ENCODE data around the gene CDK11B.

CDK11B gene

DNA sequence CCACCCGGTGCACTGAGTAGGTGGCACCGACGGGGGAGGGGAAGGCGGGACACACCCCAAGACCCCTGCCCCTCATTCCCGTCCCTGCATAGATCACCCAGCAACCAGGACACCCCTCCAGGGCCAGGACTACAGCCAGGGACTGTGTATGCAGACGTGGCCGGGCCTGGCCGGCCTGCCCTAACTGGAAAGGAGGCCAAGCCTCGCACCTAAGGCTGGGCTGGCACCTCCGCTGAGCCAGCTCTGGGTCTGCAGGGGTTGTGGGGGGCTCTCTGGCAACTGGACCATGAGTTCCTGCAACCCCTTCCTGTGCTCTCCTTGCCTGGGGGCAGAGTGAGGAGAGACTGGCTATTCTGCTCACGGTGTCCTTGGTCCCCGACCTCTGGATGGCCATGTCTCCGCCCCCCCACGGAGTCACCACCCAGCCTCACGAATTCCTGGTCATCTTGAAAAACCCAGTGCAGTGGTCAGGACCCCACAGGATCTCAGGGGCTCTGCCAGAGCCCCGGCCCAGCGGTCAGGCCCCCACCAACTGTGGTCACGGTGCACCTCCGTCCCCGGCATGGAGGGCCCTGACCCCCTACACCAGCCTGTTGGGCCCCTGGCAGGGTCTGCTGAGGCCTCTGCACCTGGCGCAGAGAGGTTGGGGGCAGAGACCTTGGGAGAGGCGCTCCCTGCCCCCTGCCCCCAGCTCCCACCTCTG is 57.8 kb downstream of the CDK11B start:
- TF ChIP-seq, protein P1, sequence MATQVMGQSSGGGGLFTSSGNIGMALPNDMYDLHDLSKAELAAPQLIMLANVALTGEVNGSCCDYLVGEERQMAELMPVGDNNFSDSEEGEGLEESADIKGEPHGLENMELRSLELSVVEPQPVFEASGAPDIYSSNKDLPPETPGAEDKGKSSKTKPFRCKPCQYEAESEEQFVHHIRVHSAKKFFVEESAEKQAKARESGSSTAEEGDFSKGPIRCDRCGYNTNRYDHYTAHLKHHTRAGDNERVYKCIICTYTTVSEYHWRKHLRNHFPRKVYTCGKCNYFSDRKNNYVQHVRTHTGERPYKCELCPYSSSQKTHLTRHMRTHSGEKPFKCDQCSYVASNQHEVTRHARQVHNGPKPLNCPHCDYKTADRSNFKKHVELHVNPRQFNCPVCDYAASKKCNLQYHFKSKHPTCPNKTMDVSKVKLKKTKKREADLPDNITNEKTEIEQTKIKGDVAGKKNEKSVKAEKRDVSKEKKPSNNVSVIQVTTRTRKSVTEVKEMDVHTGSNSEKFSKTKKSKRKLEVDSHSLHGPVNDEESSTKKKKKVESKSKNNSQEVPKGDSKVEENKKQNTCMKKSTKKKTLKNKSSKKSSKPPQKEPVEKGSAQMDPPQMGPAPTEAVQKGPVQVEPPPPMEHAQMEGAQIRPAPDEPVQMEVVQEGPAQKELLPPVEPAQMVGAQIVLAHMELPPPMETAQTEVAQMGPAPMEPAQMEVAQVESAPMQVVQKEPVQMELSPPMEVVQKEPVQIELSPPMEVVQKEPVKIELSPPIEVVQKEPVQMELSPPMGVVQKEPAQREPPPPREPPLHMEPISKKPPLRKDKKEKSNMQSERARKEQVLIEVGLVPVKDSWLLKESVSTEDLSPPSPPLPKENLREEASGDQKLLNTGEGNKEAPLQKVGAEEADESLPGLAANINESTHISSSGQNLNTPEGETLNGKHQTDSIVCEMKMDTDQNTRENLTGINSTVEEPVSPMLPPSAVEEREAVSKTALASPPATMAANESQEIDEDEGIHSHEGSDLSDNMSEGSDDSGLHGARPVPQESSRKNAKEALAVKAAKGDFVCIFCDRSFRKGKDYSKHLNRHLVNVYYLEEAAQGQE (IDR thresholded peaks at IDR 0.05; ENCODE audit: insufficient read depth in 1 of 2, low read depth in 2 of 2, low read length in 2 of 2) = no peak
- TF ChIP-seq SIN3A (IDR thresholded peaks at IDR 0.05; ENCODE audit: borderline replicate concordance, insufficient read depth, low read length) (no peak), FOXP2 (optimal IDR thresholded peaks at IDR 0.05; ENCODE audit: borderline replicate concordance, extremely low read depth, extremely low read length, insufficient read depth) (no peak), POLR2AphosphoS5 (IDR thresholded peaks at IDR 0.05; ENCODE audit: low read depth, low read length) (no peak), TAF1 (IDR thresholded peaks at IDR 0.05; ENCODE audit: borderline replicate concordance, insufficient read depth, low read length) (no peak)

DNA sequence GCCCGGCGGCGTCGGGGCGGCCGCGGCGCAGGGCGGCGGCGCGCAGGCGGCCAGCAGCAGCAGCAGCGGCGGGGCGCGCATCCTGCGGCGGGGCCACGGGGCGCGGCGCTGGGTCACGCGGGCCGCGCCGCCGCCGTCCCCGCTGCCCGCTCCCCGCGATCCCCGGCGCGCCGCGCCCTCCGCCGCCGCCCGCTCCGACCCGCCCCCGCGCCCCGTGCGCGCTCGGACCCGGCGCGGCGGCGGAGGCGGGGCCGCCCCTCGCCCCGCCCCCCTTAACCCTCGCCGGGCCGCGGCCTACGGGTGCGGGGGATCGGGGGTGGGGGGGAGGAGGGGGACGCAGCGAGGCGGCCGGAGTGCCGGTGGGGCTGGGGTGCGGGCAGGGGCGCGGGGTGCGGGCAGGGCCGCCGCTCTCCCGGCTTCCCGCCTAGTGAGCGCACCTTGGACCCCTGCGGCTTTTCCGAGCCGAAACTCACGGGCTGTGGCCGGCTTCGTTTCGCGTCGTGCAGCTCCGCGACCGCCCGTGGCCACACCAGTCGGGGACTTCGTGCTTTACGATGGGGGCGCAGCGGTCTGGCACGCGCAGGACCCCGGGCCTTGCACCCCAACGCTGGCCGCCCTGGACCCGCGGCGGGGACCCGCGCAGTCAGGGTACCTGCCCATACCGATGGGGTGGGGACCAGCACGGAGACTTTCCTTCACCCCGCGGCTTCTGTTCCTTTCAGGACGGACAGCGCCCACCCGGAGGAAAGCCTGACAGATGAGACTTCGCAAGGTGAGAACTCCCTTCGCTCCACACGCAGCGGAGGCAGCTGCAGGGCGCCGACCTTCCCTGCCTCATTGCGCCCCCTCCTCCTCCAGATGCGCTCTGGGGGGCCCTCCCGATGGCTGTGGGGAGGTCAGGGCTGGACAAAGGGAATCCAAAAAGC is 58.6 kb downstream of the CDK11B start, which contains the start of gene FNDC10:
FNDC10 (minus strand) TSS at position 201 of the 926 bp plus-strand sequence; CDS start at position 81, 120 bp downstream.
- TF ChIP-seq FOXP2 (optimal IDR thresholded peaks at IDR 0.05; ENCODE audit: borderline replicate concordance, extremely low read depth, extremely low read length, insufficient read depth) = no peak
- TF ChIP-seq TAF1 (IDR thresholded peaks at IDR 0.05; ENCODE audit: borderline replicate concordance, insufficient read depth, low read length) = no peak
- TF ChIP-seq, protein P1 (IDR thresholded peaks at IDR 0.05; ENCODE audit: insufficient read depth in 1 of 2, low read depth in 2 of 2, low read length in 2 of 2) = peak in 1 of 2 experiments; percentile 72; a peak in 1 of 4 replicates
- TF ChIP-seq SIN3A (IDR thresholded peaks at IDR 0.05; ENCODE audit: borderline replicate concordance, insufficient read depth, low read length) = no peak
- TF ChIP-seq POLR2AphosphoS5 (IDR thresholded peaks at IDR 0.05; ENCODE audit: low read depth, low read length) = no peak

DNA sequence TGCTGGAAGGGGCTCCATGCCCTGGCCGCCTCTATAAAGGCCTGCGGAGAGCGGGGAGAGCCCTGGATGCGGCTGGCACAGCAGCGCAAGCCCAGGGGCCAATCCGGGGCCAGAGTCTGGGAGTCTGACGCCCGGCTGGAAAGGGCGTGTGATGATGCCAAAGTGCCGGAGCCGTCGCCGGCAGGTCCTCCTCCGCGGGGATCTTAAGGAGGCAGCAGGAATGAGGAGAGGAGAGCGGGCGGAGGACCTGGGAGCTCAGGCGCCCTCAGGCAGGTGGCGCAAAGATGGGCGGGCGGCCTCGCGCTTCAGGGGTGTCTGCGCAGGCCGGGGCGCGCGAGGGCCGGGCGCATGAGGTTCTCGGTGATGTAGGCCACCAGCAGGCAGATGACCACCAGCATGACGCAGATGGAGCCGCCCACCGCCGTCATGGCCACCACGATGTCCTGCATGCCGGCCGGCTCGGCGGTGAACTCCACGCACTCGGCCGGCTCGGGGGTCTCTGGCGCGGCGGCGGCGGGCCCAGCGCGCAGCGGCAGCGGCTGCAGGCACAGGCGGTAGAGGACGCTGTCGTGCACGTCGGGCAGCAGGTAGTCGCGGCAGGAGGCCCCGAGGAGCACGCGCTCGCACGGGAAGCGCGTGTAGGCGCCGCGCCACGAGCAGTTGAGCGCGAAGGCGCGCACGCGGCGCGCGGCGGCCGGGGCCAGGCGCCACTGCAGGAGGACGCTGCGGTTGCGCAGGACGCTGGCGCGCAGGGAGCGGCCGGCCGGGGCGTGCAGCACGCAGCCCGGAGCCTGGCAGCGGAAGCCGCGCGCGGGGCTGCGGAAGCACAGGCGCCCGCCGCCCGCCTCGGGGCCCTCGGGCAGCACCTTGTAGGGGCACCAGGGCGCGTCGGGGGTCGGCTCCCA is 59.5 kb downstream of the CDK11B start:
- TF ChIP-seq TAF1 (IDR thresholded peaks at IDR 0.05; ENCODE audit: borderline replicate concordance, insufficient read depth, low read length) = no peak
- peak; percentile 37 for TF ChIP-seq FOXP2 (optimal IDR thresholded peaks at IDR 0.05; ENCODE audit: borderline replicate concordance, extremely low read depth, extremely low read length, insufficient read depth)
- TF ChIP-seq, protein P1 (IDR thresholded peaks at IDR 0.05; ENCODE audit: insufficient read depth in 1 of 2, low read depth in 2 of 2, low read length in 2 of 2) = no peak
- no peak for TF ChIP-seq POLR2AphosphoS5 (IDR thresholded peaks at IDR 0.05; ENCODE audit: low read depth, low read length)
- TF ChIP-seq SIN3A (IDR thresholded peaks at IDR 0.05; ENCODE audit: borderline replicate concordance, insufficient read depth, low read length) = no peak

DNA sequence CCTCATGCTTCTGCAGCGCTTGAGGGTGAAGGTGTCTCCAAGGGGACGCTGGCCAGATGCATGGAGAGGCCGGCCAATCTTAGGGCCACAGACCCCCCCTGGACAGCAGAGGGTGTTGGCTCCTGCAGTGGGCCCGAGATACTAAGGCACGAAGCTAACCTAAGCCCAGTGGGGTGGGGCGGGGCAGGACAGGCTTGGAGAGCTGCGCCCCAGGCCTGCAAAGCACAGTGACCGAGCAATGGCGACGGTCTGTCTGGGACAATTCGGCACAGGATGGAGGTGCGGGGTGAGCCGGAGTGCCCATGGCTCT is 60.1 kb downstream of the CDK11B start:
- TF ChIP-seq TAF1 (IDR thresholded peaks at IDR 0.05; ENCODE audit: borderline replicate concordance, insufficient read depth, low read length) (no peak), SIN3A (IDR thresholded peaks at IDR 0.05; ENCODE audit: borderline replicate concordance, insufficient read depth, low read length) (no peak), FOXP2 (optimal IDR thresholded peaks at IDR 0.05; ENCODE audit: borderline replicate concordance, extremely low read depth, extremely low read length, insufficient read depth) (no peak), POLR2AphosphoS5 (IDR thresholded peaks at IDR 0.05; ENCODE audit: low read depth, low read length) (no peak)
- TF ChIP-seq, protein P1 (IDR thresholded peaks at IDR 0.05; ENCODE audit: insufficient read depth in 1 of 2, low read depth in 2 of 2, low read length in 2 of 2) = no peak

Measured in PFSK-1 (cell line).